Skeletal muscle satellite cell (primary cell): ENCODE results near the gene GRK5.
A peak's percentile ranks its signal among the peaks of the same experiment; 100 is the strongest.

Source experiments
- H3K27me3 ChIP-seq: 2 replicates; pipeline ENCODE4 v1.7.0; 2013; ENCODE audit warnings: low read length; ENCODE audit not compliant: control insufficient read depth, insufficient read depth
- H3K36me3 ChIP-seq: 2 replicates; pipeline ENCODE4 v1.7.0; 2013; ENCODE audit warnings: mild to moderate bottlenecking, control low read depth, low read length; ENCODE audit not compliant: insufficient read depth
- H3K4me1 ChIP-seq: 2 replicates; pipeline ENCODE4 v1.7.0; 2013; ENCODE audit warnings: low read length; ENCODE audit not compliant: control insufficient read depth, insufficient read depth
- H3K4me2 ChIP-seq: 2 replicates; pipeline ENCODE4 v1.7.0; 2013; ENCODE audit warnings: mild to moderate bottlenecking, low read length
- H3K4me3 ChIP-seq: 2 replicates; pipeline ENCODE4 v1.7.0; 2013; ENCODE audit warnings: low read length
- H3K9ac ChIP-seq: 2 replicates; pipeline ENCODE4 v1.7.0; 2013; ENCODE audit warnings: mild to moderate bottlenecking, low read depth, low read length, moderate library complexity
- H3K9me3 ChIP-seq: replicated peaks from 2 replicates; pipeline ENCODE4 v1.7.0; 2013; ENCODE audit warnings: mild to moderate bottlenecking, control low read depth, low read length

Gene GRK5

GRCh38 chr10:119450606-119451299, 243.4 kb downstream of the GRK5 start:
- H3K4me2 ChIP-seq = peak overlapping the region; percentile 5
- no peak overlapping the region for H3K4me3 ChIP-seq
- peaks cover 6% of the 10 kb centered on the region for H3K27me3 ChIP-seq
- peaks cover 13% of the 10 kb centered on the region for H3K4me1 ChIP-seq
- H3K9me3 ChIP-seq = no peaks in the 10 kb centered on the region
- no peak overlapping the region for H3K9ac ChIP-seq
- H3K36me3 ChIP-seq = no peaks in the 10 kb centered on the region

GRCh38 chr10:119451300-119451896, 244.0 kb downstream of the GRK5 start:
- Histone ChIP-seq H3K36me3 (no peaks in the 10 kb centered on the region), H3K9me3 (no peaks in the 10 kb centered on the region), H3K9ac (no peak overlapping the region), H3K4me3 (no peak overlapping the region), H3K4me1 (peaks cover 13% of the 10 kb centered on the region), H3K27me3 (peaks cover 9% of the 10 kb centered on the region), H3K4me2 (no peak overlapping the region)

- Histone ChIP-seq H3K36me3 (no peaks in the 10 kb centered on the region), H3K4me1 (peaks cover 13% of the 10 kb centered on the region), H3K9me3 (no peaks in the 10 kb centered on the region), H3K4me3 (no peak overlapping the region), H3K9ac (no peak overlapping the region), H3K27me3 (peaks cover 11% of the 10 kb centered on the region), H3K4me2 (no peak overlapping the region)
Measured at GRCh38 chr10:119452396-119452795, 245.0 kb downstream of the GRK5 start.

GRCh38 chr10:119453313-119453712, 245.9 kb downstream of the GRK5 start:
- Histone ChIP-seq H3K4me2 (no peak overlapping the region), H3K9me3 (no peaks in the 10 kb centered on the region), H3K27me3 (peaks cover 5% of the 10 kb centered on the region), H3K4me3 (no peak overlapping the region), H3K36me3 (no peaks in the 10 kb centered on the region), H3K4me1 (peaks cover 13% of the 10 kb centered on the region), H3K9ac (no peak overlapping the region)

- Histone ChIP-seq H3K4me3 (no peak overlapping the region), H3K9me3 (no peaks in the 10 kb centered on the region), H3K36me3 (no peaks in the 10 kb centered on the region), H3K4me2 (no peak overlapping the region), H3K27me3 (peaks cover 9% of the 10 kb centered on the region), H3K4me1 (peaks cover 13% of the 10 kb centered on the region), H3K9ac (no peak overlapping the region)
Measured at GRCh38 chr10:119454316-119454715, 246.9 kb downstream of the GRK5 start.

- Histone ChIP-seq H3K9me3 (no peaks in the 10 kb centered on the region), H3K36me3 (no peaks in the 10 kb centered on the region), H3K4me1 (peaks cover 6% of the 10 kb centered on the region), H3K4me2 (no peak overlapping the region), H3K9ac (no peak overlapping the region), H3K27me3 (peaks cover 9% of the 10 kb centered on the region), H3K4me3 (no peak overlapping the region)
Measured at GRCh38 chr10:119454990-119455389, 247.6 kb downstream of the GRK5 start.

GRCh38 chr10:119455609-119456434, 248.5 kb downstream of the GRK5 start:
- no peak overlapping the region for H3K4me2 ChIP-seq
- no peaks in the 10 kb centered on the region for H3K4me1 ChIP-seq
- no peak overlapping the region for H3K9ac ChIP-seq
- H3K4me3 ChIP-seq = no peak overlapping the region
- H3K36me3 ChIP-seq = no peaks in the 10 kb centered on the region
- H3K27me3 ChIP-seq = peaks cover 9% of the 10 kb centered on the region
- H3K9me3 ChIP-seq = no peaks in the 10 kb centered on the region

GRCh38 chr10:119456435-119456810, 249.1 kb downstream of the GRK5 start:
- Histone ChIP-seq H3K9me3 (no peaks in the 10 kb centered on the region), H3K36me3 (no peaks in the 10 kb centered on the region), H3K9ac (no peak overlapping the region), H3K4me2 (no peak overlapping the region), H3K4me1 (no peaks in the 10 kb centered on the region), H3K4me3 (no peak overlapping the region), H3K27me3 (peaks cover 15% of the 10 kb centered on the region)

- peaks cover 28% of the 10 kb centered on the region for H3K27me3 ChIP-seq
- no peak overlapping the region for H3K4me2 ChIP-seq
- no peaks in the 10 kb centered on the region for H3K36me3 ChIP-seq
- H3K4me1 ChIP-seq = no peaks in the 10 kb centered on the region
- H3K9ac ChIP-seq = no peak overlapping the region
- H3K4me3 ChIP-seq = no peak overlapping the region
- H3K9me3 ChIP-seq = no peaks in the 10 kb centered on the region
Measured at GRCh38 chr10:119457966-119458766, 250.8 kb downstream of the GRK5 start.

GRCh38 chr10:119459681-119460340, 252.4 kb downstream of the GRK5 start:
- no peaks in the 10 kb centered on the region for H3K36me3 ChIP-seq
- no peaks in the 10 kb centered on the region for H3K9me3 ChIP-seq
- peaks cover 42% of the 10 kb centered on the region for H3K27me3 ChIP-seq
- H3K4me1 ChIP-seq = no peaks in the 10 kb centered on the region
- H3K4me3 ChIP-seq = no peak overlapping the region
- H3K9ac ChIP-seq = no peak overlapping the region
- H3K4me2 ChIP-seq = no peak overlapping the region
